Activated gamma-delta T cell treated with Interleukin-2 at 50 U/mL for 16 hours (primary cell): Measurements from ENCODE around the gene TMEM37.

ENCODE experiments used
- DNase-seq: peaks from one replicate; pipeline ENCODE4 v3.0.0-alpha.2; 2020

TMEM37 gene

DNA sequence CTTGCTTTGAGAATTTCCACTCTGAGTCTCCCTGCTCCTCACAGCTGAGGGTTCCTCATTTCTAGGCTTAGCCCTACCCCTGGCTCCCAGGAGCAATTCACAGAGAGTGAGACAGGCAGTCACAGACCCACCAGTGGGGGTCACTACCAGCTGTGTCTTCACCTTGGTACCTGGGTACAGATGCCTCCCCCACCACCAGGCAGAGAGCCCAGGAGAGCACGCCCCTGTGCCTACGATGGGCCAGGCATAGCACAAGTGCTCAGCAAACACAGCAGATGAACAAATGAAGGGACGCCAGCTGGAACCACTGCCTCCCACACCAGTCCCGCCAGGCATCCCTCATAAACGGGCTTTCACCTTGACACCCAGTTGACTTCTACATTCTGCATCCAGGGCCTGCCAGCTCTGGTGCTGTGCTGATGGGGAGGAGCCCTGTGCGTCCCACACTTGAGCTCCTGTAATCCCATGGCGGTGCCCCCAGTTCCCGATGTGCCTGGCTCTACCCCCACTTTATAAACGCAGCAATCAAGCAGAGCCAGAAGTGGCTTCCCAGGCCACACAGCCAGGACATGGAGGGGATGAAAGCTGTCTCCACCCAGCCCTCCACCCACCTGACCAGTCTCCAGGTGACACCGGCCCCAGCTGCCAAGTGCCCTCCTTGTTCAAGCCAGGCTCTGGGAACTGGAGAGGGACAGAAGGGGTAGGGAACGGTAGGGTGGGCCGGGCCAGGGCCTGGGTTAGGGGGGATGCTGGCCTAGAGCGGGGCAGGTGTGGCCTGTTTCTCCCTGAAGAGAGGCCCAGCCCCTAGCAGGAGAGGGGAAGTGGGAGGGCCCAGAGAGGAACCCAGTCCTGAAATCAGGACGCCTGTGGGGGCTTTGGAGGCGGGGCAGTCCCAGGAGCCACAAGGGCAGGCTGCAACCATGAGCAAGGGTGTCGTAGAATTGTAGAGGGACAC, 50.1 kb downstream of the TMEM37 start:
- no peak for DNase-seq

DNA sequence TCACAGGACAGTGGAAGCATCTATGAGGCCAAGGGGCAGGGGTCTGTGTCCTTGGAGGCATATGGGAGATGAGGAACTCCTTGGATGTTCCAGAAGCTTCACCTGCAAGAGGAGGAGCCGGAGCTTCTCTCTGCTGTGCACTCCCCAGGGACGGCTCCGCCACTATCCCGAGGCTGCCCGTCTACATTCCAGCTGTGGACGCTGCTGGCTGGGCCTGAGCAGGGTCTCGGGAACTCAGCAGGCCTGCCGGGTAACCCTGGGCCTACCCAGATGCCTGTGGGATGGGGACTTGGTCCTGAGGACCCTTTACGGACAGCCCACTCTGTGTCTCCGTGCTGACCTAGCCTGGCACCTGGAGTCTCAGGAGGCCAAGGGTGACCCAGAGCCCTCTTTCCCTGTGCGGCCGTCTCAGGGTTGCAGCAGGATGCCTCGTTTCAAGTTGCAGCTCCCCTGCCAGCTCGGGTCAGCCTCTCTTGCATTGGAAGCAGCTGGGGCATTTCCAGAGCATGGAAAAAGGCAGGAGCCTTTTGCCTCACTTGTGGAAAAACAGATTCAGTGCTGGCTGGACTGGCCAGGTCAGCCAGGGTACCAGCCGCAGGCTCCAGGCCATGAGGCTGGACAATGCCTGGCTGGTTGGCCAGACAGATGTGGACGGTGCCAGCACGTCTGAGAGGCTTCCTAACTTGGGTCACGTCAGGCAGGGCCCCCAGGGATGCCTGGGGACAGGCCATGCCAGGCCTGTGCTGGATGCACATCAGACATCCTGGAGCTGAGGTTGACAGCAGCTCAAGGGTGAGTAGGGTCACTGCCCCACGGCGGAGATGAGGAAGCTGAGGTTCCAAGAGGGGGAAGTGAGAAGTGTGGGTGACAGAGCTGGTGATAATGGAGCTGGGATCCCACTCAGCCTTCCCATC, 51.1 kb downstream of the TMEM37 start:
- no peak for DNase-seq

DNA sequence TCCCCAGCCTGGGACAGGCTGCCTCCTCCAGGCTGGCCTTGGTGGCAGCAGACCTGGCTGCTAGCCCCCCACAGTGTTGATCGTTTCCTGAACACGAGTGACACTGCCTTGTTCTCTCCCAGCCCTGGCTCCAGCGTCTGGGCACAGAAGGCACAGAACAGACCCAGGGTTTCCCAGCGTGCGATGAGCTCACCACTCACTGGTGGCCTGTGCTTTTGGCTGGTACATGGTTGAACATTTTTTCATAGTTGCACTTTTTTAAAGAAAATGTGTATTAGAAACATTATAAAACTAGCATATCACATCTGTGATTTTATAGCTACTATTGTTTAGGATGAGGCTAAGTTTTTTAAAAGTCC, 51.7 kb downstream of the TMEM37 start:
- DNase-seq: no peak

DNA sequence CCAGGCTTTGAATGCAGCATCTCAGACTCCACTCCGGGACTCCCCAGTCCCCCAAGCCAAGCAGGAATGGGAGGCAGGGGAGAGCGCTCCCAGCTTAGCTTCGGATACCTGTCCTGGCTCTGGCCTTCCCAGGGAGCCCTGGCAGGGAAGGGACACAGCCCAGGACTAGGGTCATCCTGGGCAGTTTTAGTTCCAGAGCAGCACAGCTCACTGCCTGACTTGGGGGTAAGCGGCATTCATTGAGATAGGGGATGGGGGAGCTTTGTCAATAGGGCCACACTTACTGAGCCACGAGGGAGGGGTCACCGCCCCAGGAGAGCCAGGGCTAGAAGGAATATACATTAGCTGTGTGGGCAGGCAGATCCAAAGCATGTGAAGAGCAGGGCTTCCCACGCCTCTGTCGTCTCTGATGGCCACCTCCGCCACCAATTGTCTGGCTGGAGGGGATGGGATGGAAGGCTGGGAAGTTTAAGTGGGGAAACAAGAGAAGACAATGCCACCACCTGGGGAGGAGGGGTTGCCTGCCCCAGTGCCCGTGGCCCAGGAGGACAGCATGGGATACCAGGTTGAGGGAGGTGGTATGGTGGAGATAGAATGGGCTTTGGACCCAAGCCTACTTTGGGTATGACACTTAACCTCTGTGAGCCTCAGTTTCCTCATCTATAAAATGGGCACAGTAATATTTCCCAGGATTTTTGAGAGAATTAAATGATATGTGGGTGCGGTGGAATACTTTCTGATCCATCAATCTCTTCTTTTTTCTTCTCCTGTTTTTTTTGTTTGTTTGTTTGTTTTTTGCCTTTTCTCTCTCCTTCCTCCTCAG, 52.5 kb downstream of the TMEM37 start:
- no peak for DNase-seq

DNA sequence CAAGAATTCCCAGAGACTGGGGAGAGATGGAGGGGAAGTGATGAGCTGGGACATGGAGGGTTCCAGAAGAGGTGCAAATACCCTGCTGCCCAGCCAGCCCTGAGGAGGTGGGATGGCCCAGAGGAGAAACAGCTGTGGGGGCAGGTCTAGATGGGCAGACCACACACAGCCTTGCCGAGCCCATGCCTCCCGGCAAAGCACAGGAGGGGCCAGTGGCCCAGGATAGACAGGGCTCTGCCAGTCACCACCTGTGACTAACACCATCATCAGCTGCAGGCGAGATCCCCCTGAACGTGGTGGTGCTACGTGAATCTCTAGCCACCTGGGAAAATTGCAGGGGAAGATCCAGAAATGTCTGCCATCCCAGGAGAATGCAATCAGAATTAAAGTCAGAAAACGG, 53.2 kb downstream of the TMEM37 start:
- no peak for DNase-seq

DNA sequence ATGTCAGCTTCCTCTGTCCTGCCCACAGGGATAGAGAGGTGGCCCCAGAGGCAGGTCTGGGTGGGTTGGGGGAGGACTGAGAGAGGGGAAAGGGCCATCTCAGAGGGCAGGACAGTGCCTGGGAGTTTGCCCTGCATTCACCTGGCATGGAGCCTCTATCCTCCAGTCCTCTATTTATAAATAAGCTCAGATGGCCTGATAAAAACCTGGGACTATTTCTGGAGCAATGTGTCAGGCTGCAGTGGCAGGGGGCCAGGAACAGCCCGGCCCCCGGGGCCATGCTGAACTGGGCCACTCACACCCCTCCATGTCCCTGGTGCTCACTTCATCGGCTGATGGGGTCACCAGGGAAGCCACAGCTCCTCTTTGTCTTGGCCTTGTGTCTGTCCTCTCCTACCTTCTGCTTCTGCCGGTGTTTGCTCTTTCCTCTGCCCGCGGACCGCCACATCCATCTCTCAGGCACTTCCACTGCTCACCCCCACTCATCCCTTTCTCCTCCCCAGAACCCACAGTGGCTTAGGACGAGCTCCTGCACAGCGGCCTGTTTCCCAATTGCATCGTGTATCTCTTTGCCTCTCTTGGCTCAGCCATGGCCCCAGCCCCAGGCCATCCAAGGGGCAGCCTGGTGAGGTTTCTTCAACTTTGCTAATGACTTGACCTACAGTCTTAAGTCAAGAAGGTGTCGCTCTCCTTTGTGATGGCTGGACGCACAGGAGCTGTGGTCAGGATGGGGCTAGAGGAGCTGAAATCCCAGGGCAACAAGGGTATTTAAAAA, 53.9 kb downstream of the TMEM37 start:
- no peak for DNase-seq

DNA sequence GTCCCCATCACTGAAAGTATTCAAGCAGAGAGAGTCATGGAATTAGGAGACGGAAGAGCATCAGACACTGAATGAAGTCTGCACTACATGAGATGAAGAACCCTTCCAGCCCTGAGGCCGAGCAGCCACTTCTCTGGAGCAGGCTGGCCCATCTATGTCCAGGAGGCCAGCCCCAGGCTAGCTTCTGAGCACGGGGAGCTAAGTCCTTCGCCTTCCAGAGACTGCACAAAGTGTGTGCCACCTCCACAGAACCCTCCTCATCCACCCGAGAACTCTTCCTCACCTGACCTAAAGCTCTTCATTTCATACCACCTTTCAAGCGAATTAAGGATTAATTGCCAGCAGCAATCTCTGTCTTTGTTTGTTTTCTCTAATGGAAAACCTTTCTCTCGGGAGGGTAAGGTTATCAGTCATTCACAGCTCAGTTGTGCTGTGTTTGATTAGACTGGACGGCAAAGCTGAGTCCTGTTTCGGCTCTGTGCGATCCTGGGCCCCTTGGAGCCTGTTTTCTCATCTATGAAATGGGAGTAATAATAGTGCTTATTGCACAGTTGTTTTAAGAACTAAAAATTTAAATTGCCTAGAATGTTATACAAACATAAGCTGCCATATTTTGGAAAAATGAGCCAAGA, 54.7 kb downstream of the TMEM37 start:
- no peak for DNase-seq

DNA sequence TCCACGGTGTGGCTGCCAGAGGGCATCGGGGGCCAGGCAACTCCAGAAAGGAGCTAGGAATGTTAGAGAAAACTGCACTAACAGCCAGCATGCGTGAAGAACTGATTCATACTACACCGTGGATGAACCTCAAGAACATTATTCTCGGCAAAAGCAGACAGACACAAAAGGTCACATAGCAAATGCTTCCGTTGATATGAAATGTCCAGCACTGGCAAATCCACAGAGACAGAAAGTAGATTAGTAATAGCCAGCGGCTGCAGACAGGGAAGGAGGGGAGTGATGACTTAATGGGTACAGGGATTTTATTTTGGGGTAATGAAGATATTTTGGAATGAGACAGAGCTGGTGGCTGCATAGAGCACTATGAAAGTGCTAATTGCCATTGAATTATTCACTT, 55.2 kb downstream of the TMEM37 start:
- no peak for DNase-seq

DNA sequence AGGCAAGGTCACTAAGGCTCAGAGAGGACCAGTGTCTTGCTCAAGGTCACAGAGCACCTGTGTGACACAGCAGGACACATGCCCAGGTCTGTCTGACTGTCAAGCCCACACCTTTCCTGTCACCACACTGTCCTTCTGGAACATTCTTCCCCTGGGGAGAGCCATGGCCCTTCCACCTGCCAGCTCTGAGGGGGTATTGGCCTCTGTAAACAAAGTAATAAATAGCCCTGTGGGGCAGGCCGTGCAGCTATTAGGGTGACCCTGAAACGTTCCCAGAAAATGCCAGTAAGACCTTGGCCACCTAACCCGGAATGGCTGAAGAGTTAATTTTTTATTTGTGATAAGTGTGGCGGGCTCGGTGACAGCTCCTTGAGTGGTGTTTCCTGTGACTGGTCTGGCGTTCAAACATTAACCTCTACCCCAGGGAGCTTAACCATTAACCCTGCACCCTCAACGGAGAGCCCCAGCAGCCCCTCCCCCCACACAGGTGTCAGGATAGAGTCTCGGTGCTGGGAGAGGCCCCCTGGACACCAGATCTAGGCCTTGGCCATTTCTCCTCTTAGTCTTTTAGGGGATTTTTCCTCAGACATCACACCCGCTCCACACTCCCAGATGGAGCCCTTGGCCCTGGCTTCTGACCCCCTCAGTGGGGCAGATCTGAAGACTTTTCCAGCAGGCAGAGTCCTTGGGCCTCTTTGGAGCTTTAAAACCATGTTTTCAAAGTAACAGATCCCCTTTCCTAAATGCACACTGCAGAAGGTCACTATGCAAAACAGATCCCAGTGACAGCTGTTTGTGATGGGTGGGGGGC, 56.0 kb downstream of the TMEM37 start:
- no peak for DNase-seq
